NCI-H2081 (cell line): ENCODE data around the gene DDC.
"Not testable (repeated sequence)": the region's sequence is repeated elsewhere in the genome, so short reads cannot be mapped to it uniquely, and the experiment has no call there.

Experiments
- DNase-seq, 2 experiments: peaks; one replicate each; lab custom pipeline; 2025; lab: John Stamatoyannopoulos, UW

Gene DDC

DNA sequence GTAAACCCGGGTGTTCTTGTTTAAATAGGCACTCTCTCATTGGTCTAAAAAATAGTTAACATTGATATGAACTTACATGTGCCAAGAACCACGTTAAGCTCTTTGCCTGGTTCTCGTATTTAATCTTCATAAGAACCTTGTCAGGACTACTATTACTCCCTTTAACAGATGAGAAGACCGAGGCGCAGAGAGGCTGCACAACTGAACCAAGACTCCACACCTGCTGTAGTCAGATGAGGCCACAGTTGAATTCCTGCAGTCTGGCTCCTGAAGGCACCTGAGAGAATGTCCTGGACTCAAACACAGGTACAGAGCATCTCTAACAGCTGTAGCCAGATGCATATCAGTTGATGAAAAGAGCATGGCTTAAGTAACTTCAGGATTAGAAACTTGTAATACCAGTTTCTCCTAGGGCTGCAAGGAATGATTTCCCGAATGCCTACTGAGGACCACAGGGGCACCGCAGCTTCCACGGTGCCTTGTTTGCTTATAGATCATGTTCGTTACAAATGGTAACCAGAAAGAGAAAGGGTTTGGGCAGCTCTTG, 9.5 kb downstream of the DDC start:
- DNase-seq: peak in 1 of 2 experiments; percentile 32

DNA sequence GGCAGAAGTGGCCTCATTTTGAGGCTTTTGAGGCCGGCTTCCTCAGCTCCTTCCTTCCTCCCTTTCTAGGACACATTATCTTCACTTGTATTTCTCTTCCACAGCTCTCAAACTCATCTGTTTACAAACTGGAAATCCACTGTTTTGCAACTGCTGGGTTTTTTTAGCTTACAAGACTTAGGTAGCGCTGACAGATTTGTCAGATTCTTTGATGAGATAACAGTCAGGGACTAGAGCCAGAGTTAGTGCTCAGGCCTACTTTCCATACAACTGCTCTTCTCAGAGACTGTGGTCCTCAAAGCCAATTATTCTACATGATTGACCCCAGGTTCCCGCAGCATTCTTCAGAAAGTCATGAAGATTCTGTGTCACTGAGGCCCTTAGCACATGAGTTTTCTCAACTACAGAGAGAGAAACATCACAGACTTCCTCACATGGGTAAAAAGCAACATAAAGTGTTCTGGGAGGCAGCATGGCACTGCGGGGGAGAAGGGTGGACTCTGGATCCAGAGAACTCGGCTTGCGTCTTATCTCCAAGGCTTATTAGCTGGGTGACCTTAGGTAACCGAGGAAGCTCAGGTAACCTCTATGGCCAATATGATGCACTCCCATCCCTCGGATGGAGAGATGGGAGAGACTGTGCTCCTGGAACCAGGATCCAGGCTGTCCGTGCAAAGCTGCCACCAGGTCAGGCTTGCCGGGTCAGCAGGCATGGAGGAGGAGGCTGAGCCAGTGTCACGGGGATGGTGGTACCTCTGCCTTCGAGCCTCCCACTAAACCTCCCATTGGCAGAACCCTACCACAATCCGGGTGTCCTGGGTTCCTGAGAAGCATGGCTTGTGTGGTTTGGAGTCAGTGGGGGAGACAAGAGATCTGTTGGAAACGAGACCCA, 10.5 kb downstream of the DDC start:
- no peak for DNase-seq

DNA sequence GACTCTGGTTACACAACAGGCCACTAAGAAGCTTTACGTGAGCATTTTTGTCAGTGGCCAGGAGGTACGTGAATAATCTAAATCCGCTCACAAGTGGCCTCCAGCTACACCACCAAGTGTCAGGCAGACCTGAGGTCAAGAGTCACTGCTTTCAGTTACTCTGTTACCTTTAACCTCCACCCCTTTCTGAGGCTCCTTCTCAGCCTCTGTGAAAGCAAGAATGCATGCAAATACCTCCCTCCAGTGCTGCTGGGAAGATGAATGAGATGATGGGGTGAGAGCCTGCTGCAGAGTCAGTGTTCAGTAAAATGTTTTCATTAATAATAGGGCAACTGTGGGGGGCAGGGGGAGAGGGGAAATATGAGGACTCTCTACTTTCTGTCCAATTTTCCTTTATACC, 11.2 kb downstream of the DDC start:
- no peak for DNase-seq

DNA sequence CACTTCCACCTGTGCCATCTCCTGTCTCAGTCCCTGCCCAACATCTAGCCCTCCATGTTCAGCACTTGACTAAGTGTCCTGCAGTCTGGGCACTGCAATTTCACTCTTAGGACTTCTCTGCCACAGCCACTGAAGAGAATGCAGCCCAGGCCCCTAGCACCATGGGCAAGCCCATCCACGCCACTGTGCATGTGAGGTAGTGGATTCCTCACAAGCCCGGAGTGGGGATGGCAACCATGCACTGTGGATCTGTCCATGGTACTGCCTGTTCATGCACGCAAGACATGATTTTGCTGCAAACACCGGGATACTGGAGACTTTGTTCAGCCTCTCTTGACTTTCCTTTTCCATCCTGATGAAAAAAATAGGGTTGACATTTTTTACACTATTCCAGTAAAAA, 12.3 kb downstream of the DDC start:
- no peak for DNase-seq

DNA sequence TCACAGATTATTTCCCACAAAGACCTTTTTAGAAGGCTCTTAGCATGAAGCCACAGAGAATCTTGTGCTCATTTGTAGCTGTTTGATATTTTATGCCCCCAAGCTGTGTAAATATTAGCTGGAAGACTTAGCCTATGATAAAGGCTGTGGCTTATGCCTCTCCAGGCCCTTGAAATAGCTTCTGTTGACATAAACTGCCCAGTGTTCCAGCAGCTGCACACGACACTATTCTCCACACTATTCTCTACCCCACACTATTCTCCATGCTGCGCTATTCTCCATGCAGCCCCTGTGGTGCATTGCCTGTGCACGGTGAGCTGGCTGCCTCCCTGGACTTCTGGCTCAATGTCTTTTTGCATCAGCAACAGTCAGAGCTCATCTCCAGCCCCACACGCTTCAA, 13.1 kb downstream of the DDC start:
- peak; percentile 96 to 100 for DNase-seq

DNA sequence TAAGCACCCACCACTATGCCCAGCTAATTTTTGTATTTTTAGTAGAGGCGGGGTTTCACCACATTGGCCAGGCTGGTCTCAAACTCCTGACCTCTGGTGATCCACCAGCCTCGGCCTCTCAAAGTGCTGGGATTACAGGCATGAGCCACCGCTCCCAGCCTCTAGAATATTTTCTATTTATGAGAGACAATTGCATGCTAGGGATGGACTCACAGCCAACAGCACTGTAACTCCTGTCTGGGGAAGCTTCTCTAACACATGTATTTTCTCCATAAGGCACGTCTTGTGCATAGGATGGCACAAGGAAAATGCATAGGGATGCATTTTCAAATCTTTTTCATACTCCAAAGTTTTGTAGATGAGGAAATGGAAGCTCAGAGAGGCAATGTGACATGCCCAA, 19.6 kb downstream of the DDC start:
- DNase-seq: not testable (repeated sequence)

DNA sequence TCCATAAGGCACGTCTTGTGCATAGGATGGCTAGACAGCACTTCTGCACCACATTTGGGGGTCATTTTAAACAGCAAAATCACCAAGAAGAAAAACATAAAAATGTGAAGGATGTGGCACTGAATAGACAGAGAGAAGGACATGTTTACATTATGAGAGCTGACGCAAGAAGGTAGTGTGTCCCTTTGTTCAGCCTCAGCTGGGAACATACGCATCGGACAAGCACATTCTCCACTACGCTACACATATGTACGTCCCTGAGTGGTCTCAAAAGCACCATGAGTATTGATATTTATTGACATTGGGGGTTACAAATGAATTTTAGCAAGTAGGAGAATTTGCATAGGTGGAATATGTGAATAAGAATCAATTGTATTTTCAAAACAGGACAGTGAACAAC, 20.2 kb downstream of the DDC start:
- DNase-seq: peak in 1 of 2 experiments; percentile 40

DNA sequence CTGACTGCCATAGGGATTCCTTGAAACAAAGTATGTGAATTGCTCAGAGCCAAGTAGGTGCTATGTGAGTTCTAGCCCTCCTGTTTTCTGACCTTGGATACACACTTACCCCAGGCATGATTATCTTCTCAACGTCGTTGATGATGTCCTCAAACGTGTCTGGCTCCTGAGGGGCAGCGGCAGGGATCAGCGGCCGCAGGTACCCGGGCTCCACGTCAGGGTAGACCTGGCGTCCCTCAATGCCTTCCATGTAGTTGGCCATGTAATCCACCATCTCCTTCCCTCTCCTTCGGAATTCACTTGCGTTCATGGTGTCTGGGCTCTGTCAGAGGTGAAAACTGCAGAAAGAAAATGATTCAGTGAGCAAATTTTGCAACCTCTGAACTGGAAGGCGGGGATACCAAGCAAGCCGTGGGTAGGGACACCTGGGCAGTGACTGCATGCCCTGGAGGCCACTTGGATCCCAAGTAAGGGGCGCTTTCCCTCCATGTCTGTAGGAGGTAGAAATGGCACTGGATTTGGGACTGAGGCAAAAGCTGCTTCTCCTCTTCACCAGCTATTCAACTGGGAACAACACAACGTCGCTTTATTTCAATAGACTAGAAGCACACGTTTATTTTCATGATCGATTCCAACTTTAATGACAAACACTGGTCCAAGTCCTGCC, 21.3 kb downstream of the DDC start:
- DNase-seq: no peak

DNA sequence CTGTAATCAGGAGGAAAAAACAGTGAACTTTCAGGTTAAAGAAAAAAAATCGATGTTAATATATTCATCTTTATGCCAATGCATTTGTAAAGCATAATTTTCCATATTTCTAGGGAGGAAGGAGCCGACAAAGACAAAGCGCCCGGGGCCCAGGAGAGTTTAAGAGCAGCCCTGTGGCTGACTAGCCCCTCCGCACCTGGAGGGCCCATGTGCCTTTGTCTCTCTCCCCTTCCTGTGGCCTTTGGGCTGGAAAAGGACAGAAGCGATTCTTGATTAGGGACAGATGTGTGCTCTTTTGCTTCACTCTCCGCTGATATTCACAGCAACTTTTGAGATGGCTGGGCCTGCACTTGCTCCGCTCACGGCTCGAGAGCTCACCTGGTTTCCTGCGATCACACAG, 23.1 kb downstream of the DDC start:
- no peak for DNase-seq

DNA sequence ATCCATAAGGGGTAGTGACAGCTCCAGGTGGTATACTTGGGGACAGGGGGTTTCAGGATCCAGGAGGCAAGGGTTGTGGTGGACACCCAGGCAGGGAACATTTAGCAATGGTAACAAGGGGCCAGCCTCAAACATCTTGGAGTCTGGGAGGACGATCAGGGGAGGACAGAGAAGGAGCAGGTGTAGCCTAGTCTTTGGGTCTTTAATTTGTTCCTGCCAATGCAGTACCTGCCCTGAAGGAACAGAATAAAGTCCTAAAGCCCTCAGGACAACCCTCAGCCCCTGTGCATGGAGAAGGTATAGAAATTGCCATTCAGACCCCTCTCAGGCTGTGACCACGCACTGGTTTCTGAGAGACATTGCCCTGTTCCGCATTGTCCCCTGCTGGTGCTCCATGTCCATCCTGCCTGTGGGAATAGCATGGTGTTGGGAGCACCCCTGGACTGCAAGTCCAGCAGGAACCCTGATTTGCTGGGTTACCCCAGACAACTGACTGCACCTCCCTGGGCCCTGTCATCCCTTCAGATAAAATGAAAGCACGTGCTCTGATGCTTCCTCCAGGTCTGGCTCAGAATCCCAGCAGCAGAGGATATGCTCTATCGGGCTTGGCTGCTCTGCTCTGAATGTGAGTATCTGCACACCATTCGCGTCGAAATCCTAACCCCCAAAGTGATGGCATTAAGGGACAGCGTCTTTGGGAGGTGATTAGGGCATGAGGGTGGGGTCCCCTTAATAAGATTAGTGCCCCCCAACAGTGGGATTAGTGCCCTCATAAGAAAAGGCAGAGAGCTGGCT, 24.2 kb downstream of the DDC start:
- DNase-seq: no peak

DNA sequence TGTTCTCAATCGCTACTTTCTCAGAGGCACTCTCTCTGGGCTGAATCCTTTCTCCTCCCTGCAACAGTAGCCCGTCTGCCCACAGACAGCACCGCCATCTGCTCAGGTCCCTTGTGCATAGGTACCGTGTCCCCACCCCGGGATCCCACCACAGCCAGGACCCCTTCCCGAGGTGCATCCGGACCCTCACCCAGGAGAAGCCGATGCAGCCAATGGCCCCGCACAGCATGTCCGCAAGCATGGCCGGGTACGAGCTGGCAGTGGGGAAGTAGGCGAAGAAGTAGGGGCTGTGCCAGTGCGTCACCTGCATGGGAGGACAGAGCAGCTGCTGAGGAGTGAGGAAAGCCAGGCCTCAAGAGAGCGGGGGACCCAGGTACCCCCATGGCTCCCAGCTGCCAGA, 25.5 kb downstream of the DDC start:
- no peak for DNase-seq

DNA sequence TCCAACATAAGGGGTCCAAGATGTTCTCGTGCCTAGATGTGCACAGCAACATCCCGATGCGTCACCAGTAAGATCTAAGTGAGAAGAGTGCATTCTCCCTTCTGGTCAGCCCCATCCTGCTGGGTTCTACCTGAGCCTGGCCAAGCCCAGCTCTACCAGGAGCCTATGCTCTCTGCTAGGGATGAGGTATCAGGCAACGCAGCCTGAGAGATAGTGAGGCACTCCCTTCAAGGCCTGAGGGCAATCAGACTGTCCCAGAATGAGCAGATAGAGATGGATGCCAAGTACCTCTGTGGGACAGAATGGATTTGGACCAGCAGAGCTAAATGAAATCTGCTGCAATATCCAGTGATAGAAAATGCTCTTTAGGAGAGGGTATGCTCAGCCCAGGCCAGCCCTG, 26.7 kb downstream of the DDC start:
- no peak for DNase-seq

DNA sequence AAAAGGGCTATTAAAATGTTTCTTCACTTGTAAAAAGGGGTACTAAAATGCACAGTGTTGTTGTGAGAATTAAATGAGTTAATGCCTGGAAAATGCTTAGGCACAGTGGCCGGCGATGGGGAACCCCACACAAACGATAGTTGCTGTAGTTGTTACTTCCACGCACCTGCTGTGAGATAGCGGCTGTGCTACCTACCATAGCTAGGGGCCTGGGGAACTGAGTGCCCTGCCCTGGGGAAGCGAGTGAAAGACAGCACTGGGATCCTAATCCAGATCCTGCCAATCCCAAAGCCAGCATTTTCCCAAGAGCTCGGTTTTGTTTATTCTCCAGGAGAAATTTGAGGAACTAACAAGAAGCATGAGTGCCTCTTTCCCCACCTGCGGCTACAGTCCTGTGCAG, 27.8 kb downstream of the DDC start:
- no peak for DNase-seq

DNA sequence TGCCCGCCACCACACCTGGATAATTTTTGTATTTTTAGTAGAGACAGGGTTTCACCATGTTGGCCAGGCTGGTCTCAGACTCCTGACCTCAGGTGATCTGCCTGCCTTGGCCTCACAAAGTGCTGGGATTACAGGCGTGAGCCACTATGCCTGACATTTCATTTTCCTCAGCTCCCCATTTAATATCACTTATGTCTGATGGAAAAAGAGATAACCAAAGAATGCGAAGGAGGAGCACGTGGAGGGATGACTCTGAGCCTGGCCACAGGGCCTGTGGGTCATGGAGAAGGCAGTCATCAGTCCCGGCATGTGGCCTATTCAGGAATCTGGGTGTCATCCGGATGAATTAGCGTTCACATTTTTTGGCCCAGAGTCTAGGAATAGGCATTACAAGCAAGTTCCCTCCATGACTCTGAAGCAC, 29.9 kb downstream of the DDC start:
- DNase-seq: not testable (repeated sequence)

DNA sequence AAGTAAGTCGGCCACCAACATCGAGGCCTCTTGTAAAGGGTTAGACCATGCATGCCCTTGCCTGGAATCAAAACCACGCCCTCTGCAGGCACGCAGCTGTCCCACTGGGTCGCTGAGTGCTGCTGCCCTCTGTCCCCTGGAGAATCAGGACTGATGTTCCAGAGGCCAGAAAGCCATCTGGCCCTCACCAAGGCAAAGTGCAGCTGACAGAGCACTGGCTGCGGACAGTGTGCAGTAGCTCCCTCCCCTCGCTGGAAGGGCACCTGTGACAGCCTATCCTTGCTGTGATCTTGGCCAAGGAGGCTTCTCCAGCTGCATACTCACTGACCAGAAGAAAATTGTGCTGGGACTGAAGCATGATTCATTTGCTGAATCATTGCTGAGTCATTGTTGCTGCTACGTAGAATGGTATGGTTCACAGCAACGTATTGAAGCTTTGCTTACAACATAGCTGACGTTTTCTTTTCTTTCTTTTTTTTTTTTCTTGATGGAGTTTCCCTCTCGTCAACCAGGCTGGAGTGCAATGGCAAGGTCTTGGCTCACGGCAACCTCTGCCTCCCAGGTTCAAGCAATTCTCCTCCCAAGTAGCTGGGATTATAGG, 30.4 kb downstream of the DDC start:
- no peak for DNase-seq

DNA sequence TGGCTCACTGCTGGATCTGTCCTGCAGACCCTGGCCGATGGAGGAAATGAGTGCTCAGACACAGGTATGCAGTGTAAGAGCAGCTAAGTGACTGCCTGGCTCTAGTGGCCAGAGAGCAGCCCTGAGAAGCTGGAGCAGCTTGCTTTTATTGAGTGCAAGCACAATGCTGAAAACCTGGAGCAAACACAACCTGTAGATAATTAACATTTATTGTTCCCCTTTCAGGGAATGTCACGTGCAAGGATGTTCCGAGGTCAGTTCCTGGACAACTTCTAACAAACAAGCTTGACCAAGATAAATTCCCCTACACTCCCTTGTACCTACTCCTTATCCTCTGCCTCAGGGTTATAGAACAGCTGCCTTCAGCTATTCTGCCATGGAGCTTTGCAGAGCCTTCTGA, 31.3 kb downstream of the DDC start:
- peak in 1 of 2 experiments; percentile 35 for DNase-seq

DNA sequence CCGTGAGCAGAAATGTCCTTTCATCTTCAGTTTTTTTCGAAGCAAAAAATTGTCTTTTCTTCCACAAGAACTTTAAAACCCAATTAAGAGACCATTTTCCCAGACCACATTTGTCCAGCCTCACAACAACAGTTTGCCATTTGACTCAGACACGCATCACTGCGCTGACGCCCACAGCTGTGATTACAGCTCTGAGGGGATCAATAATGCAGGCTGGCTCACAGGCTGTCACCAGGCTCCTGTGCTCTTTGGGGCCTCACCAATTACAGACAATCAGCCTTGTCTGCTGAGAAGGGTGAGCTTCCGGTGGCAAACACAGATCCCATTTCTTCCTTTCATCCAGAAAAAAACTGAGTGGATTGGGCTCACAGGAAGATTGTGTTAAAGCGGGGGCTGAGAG, 33.3 kb downstream of the DDC start:
- DNase-seq: peak; percentile 89 to 98

DNA sequence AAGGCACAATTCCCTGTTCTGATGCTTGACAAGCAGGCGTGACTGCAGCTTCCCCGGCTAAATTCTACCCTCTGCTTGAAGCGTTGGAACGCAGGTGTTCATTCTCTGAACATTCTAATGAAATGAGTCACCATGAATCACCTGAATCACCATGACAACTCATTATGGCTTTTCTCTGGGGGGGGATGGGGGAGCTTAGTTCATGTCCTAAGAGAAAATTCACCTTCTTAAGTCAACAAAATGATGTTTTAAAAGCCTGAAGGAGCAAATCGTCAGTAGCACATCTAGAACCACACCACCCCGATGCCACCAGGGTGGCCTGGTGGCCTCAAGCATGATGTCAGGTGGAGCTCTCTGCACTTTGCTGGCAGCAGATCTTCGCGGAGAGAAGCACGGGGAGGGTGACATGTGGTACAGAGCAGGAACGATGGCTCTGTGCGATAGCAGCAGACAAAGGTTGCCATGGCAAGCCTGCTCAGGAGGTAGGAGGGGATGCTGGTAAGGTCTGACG, 33.7 kb downstream of the DDC start:
- peak; percentile 94 to 97 for DNase-seq

DNA sequence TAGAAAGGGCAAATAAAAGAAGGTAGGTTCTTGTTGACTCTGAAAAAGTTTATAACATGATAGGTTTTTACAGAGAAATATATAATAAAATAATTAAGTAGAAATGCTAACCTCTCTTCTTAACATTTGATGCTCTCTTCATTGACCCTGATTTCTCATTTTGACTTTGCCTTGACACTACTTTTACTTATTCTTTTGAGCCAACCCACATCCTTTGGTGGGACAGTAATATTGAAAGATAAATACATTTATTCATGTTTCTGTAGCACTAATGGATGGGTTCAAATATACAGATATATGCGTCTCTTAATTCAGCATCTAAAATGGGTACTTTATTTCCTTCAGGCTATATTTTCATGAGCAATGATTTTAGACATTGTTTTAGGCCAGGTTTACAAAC, 34.4 kb downstream of the DDC start:
- no peak for DNase-seq

DNA sequence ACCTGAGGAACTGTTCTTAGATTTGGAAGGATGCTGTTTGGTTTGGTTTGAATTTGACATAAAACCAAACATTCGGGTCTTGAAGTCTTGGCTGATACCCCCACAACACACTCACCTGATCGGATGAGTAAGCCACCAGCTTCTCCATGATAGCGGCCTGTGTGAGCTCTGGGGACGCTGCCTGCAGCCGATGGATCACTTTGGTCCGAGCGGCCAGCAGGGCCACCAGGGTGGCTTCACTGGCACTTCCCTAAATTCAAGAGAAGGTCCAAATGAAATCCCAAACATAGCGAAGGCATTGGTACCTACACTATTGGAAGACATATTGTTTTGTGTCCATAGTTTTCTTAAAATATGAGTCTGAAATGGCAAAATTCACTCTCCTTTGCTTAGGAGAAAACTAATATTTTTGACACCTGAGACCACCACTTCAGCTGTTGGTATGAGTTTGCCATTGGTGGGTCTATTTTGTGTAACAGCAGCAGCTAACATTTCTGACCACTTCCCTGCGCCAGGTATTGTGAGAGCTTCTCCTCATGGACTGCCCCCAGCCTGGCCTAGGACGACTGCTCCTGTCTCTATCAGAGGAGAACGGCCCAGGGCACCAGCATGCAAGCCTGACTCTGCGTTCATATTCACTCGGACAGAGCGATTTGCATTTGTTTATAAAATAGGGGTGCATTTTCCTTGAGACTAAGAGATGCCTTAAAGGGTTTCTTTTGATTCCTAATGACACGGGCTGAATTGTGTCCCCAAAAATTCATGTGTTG, 35.9 kb downstream of the DDC start:
- no peak for DNase-seq
